ENCODE data around the gene SERTAD1. TPM values are rescaled to one million over a fixed set of nuclear protein-coding genes. Genes with fewer than 3 reads are reported as not detected.

The SERTAD1 gene, protein sequence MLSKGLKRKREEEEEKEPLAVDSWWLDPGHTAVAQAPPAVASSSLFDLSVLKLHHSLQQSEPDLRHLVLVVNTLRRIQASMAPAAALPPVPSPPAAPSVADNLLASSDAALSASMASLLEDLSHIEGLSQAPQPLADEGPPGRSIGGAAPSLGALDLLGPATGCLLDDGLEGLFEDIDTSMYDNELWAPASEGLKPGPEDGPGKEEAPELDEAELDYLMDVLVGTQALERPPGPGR
- 10 to 100 TPM in 6 of 9 donors, 1 to 10 TPM in 3; 7.6 to 28.0 (median 11.5) TPM for total RNA-seq
- 10 to 100 TPM; 10.2 to 40.2 TPM for polyA plus RNA-seq
- long read RNA-seq, donor 1, transcript SERTAD1-201 (2 exons, 2,114 nt), result major isoform, 10 of 13 reads
- long read RNA-seq, donor 1, partial matches to known transcripts, result 0 of 13 reads
- long read RNA-seq, donor 1, other reads (novel, unspliced or antisense), result 3 of 13 reads
- long read RNA-seq, donor 2, transcript SERTAD1-201 (2 exons, 2,114 nt), result major isoform, 53 of 55 reads
- long read RNA-seq, donor 2, partial matches to known transcripts, result 0 of 55 reads
- long read RNA-seq, donor 2, other reads (novel, unspliced or antisense), result 2 of 55 reads
- long read RNA-seq, donor 3, transcript SERTAD1-201 (2 exons, 2,114 nt), result major isoform, 8 of 10 reads
- long read RNA-seq, donor 3, partial matches to known transcripts, result 0 of 10 reads
- long read RNA-seq, donor 3, other reads (novel, unspliced or antisense), result 2 of 10 reads

DNA sequence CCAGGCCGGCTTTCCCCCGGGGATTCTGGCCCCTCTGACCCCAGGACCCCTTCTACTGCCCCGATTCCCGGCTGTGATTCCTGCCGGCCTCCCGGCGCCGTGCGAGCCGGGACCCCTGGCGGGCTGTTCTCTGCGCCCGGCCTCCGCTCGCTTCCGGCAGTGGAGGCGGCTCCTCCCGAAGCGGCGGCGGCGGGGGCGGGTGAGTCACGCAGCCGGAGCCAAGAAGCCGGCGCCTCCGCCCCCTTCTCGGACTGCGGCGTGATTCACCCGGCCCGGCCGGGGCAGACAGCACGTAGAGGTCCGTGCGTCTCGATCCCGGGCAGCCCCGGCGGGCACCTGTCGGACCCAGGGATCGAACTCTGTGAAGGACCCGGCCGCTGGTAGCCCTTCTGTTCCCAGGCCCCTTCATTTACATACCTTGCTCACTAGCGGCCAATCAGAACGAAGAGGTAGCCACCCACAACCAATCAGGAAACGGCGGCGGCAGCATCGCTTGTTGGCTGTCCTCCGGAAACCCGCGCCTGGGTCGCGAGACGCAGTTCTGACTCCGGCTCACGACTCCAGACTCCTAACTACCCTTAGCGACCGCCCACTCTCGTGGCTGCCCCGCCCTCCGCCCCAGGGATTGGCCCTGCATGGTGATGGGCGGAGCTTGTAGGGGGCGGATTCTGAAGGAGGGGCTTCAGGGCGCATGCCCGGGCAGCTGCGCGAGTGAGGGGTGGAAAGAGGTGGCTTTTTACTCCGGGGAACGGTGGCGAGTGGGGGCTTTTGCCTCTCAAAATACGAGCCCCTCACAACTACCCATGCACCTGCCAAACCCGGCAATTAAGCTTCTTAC lies at the start of gene SERTAD1:
TSS of gene SERTAD1 (minus strand) at position 543 of the 838 bp plus-strand sequence. CDS start 2,446 bp downstream, outside the sequence.
- TF ChIP-seq POLR2A (IDR thresholded peaks at IDR 0.05), result peak; percentile 89 to 100
- TF ChIP-seq, protein P1, sequence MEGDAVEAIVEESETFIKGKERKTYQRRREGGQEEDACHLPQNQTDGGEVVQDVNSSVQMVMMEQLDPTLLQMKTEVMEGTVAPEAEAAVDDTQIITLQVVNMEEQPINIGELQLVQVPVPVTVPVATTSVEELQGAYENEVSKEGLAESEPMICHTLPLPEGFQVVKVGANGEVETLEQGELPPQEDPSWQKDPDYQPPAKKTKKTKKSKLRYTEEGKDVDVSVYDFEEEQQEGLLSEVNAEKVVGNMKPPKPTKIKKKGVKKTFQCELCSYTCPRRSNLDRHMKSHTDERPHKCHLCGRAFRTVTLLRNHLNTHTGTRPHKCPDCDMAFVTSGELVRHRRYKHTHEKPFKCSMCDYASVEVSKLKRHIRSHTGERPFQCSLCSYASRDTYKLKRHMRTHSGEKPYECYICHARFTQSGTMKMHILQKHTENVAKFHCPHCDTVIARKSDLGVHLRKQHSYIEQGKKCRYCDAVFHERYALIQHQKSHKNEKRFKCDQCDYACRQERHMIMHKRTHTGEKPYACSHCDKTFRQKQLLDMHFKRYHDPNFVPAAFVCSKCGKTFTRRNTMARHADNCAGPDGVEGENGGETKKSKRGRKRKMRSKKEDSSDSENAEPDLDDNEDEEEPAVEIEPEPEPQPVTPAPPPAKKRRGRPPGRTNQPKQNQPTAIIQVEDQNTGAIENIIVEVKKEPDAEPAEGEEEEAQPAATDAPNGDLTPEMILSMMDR (IDR thresholded peaks at IDR 0.05), result peak in 11 of 12 donors; percentile 69 to 95 (median 81)
- intact Hi-C loops (cut with DNase I), result loop anchor here in 4 of 10 donors (1.0 to 10.0 kb wide), 6 partner anchors 17 to 379 kb away; partner anchors contain the start of genes BLVRB (in 2 of the 4), C19orf47 (in 1 of the 4), PLD3 (in 1 of the 4) and SERTAD3 (in 1 of the 4)
- H3K27me3 ChIP-seq, result no peaks in the 10 kb centered on the region
- H3K4me3 ChIP-seq, result peak within 1 kb of the TSS; percentile 58 to 98 (median 91)
- 0 to 1% (median 0%) methylated on average over 22 to 75 of the region's 75 CpGs for WGBS, 4 donors
- DNase-seq (peak; percentile 100), ATAC-seq (peak; percentile 91 to 97 (median 94))
- no peaks in the 10 kb centered on the region for H3K9me3 ChIP-seq
- peaks cover 3 to 24% (median 16%) of the 10 kb centered on the region in 9 donors for H3K36me3 ChIP-seq
- peak within 1 kb of the TSS; percentile 92 to 100 (median 99) for H3K27ac ChIP-seq
- peaks cover 0 to 44% (median 32%) of the 10 kb centered on the region in 12 donors for H3K4me1 ChIP-seq

DNA sequence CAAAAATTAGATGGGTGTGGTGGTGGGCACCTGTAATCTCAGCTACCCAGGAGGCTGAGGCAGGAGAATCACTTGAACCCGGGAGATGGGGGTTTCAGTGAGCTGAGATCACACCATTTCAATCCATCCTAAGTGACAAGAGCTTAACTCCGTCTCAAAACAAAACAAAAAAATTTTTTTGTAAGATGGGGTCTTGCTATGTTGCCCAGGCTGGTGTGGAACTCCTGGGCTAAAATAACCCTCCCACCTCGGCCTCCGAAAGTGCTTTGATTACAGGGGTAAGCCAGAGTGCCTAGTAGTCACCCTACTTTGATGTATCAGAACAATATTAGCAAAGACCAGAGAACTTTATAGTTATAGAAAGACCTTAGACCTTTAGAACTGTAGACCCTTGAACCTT lies 48.9 kb upstream of the SERTAD1 start:
- TF ChIP-seq, protein P1 (IDR thresholded peaks at IDR 0.05), result no peak
- Histone ChIP-seq H3K4me3 (no peak overlapping the region), H3K27me3 (no peaks in the 10 kb centered on the region), H3K36me3 (no peaks in the 10 kb centered on the region), H3K9me3 (no peaks in the 10 kb centered on the region), H3K27ac (no peak overlapping the region), H3K4me1 (no peaks in the 10 kb centered on the region)
- 88 to 93% (median 89%) methylated on average over 4 of the region's 4 CpGs for WGBS, 4 donors
- intact Hi-C loops (cut with DNase I), result loop anchor here in 1 of 10 donors (5.0 kb wide), 1 partner anchor 38 kb away; no protein-coding TSS in a partner anchor
- ATAC-seq, result no peak
- no peak for DNase-seq

DNA sequence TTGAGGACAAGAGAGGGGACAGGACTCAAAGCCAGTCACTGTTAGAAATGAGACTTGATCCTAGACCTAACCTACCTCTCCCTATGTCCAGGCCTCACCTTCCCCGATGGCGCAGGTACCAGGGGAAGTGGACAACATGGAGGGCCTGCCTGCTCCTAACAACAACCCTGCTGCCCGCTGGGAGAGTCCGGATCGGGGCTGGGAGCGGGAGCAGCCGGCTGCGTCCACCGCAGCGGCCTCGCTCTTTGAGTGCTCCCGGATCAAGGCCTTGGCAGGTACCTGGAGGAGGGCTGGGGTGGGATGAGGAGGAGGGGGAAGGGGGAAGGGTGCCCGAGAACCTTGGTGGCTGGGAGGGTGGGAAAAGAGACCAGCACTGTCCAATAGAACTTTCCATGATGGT lies 46.7 kb upstream of the SERTAD1 start:
- H3K36me3 ChIP-seq, result no peaks in the 10 kb centered on the region
- peaks cover 0 to 5% (median 0%) of the 10 kb centered on the region in 12 donors for H3K4me1 ChIP-seq
- H3K27me3 ChIP-seq, result peaks cover 0 to 3% (median 0%) of the 10 kb centered on the region in 9 donors
- WGBS, 4 donors, result 88 to 96% (median 94%) methylated on average over 13 of the region's 13 CpGs
- no peak for ATAC-seq
- no peak overlapping the region for H3K27ac ChIP-seq
- no peaks in the 10 kb centered on the region for H3K9me3 ChIP-seq
- intact Hi-C loops (cut with DNase I), result no loop called here
- no peak for DNase-seq
- H3K4me3 ChIP-seq, result no peak overlapping the region
- TF ChIP-seq, protein P1 (IDR thresholded peaks at IDR 0.05), result no peak
- no peak for TF ChIP-seq POLR2A (IDR thresholded peaks at IDR 0.05)

All from heart left ventricle (tissue), 16 donors.